SW 1271 (cell line): Measurements from ENCODE around the gene TMPRSS15.
"Not testable (repeated sequence)": the region's sequence is repeated elsewhere in the genome, so short reads cannot be mapped to it uniquely, and the experiment has no call there.

Source experiments
- DNase-seq, 2 experiments: peaks; one replicate each; lab custom pipeline; 2025; lab: John Stamatoyannopoulos, UW

TMPRSS15 gene

GRCh38 chr21:18403735-18404450 lies at the start of gene TMPRSS15:
TSS of gene TMPRSS15 (minus strand) at chr21:18403785. CDS start at chr21:18403622, 163 bp downstream.
- no peak for DNase-seq

GRCh38 chr21:18451670-18452069 lies 48.1 kb upstream of the TMPRSS15 start:
- DNase-seq = no peak

- no peak for DNase-seq
These were observed 46.3 kb upstream of the TMPRSS15 start for GRCh38 chr21:18449605-18450550.

- DNase-seq = no peak
These were observed 40.1 kb upstream of the TMPRSS15 start for GRCh38 chr21:18443701-18444100.

GRCh38 chr21:18443085-18443484 lies 39.5 kb upstream of the TMPRSS15 start:
- no peak for DNase-seq

GRCh38 chr21:18430341-18430740 lies 26.8 kb upstream of the TMPRSS15 start:
- DNase-seq = no peak

- no peak for DNase-seq
These were observed 20.7 kb upstream of the TMPRSS15 start for GRCh38 chr21:18424276-18424675.

- no peak for DNase-seq
These were observed 13.7 kb upstream of the TMPRSS15 start for GRCh38 chr21:18417141-18417790.

GRCh38 chr21:18411565-18411964 lies 8.0 kb upstream of the TMPRSS15 start:
- no peak for DNase-seq

GRCh38 chr21:18409579-18409978 lies 6.0 kb upstream of the TMPRSS15 start:
- DNase-seq = no peak

GRCh38 chr21:18398843-18399242 lies 4.7 kb downstream of the TMPRSS15 start:
- DNase-seq = no peak

- DNase-seq = no peak
These were observed 15.6 kb downstream of the TMPRSS15 start for GRCh38 chr21:18387994-18388393.

GRCh38 chr21:18384771-18385170 lies 18.8 kb downstream of the TMPRSS15 start:
- peak in 1 of 2 experiments; percentile 45 for DNase-seq

GRCh38 chr21:18382934-18383619 lies 20.5 kb downstream of the TMPRSS15 start:
- DNase-seq = not testable (repeated sequence)

GRCh38 chr21:18382141-18382540 lies 21.4 kb downstream of the TMPRSS15 start:
- no peak for DNase-seq

- DNase-seq = no peak
These were observed 30.0 kb downstream of the TMPRSS15 start for GRCh38 chr21:18373606-18374005.

GRCh38 chr21:18370301-18370700 lies 33.3 kb downstream of the TMPRSS15 start:
- DNase-seq = no peak

GRCh38 chr21:18369115-18369514 lies 34.5 kb downstream of the TMPRSS15 start:
- peak in 1 of 2 experiments; percentile 12 for DNase-seq

- DNase-seq = no peak
These were observed 35.4 kb downstream of the TMPRSS15 start for GRCh38 chr21:18368205-18368604.

- DNase-seq = no peak
These were observed 46.8 kb downstream of the TMPRSS15 start for GRCh38 chr21:18356801-18357200.

GRCh38 chr21:18354947-18355346 lies 48.6 kb downstream of the TMPRSS15 start:
- no peak for DNase-seq

- DNase-seq = no peak
These were observed 53.4 kb downstream of the TMPRSS15 start for GRCh38 chr21:18350216-18350615.
